Kasumi-1 (cell line): ENCODE measurements around the gene STARD13.

Experiments used
- DNase-seq, 2 experiments: peaks; one replicate each; lab custom pipeline; 2025; lab: John Stamatoyannopoulos, UW

STARD13 gene

DNA sequence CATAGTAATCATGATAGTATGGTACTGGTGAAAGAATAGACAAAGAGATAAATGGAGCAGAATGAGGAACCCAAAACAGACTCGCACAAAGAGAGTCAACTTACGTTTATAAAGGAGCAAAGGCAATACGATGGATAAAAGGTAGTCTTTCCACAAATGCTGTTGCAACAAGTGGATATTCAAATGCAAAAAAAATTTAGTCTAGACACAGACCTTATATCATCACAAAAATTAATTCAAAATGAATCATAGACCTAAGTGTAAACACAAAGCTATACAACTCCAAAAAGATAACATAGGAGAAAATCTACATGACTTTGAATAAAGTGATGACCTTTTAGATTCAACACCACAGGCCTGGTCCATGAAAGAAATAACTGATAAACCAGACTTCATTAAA is 137.7 kb downstream of the STARD13 start:
- no peak for DNase-seq

DNA sequence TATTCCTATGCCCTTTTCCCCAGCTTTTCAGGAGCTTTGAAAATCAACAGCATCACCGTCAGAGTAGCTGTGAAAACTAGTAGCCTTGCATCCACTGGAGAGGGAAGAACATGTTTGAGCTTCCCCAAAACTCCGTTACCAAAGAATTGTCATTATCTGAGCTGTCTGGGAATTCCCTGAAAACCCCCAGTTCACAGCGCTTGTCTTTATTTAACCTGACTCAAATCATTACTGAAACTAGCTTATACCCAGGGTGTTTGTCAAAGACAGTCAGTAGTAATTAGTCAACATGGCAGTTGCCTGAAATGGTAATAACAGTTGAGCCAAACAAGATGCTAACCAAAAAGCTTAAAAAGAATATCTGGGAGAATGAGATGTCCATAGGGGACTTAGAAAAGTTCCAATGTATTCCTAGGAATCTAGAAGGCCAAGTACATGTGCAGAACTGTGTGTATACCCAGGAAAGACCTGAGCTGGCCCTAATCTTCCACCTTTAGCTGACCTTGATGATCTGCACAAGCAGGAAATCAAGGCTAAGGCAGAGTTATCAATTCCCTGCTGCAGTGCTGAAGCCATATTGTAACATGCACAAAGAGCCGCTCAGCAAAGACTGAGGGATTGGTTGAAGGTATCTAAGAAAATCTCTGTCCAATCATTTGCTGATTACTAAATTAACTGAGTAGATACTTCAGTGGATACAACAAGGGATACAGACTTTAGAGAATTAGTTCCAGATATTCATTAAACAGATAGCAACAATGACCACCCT is 138.5 kb downstream of the STARD13 start:
- DNase-seq, result no peak

GRCh38 chr13:33145667-33146066 is 139.9 kb downstream of the STARD13 start:
- DNase-seq, result no peak

DNA sequence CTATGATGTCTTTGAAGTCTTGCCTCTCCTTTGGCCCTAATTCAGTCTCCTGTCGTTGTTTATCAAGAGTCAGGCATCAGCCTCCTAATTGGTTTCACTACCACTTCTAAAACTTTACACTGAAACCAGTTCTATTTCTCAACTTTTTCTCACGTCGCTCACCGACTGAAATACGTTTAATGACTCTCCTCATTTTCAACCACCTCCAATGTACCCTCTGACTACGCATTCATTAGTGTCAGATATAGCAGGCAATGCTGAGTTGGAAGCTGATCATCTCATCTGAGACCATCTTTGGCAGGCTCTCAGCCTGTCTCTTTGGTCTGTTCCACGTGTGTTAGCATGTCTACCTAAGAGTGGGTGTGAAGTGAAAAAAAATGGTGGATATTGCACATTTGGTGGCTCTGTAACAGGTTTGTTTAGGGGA is 141.2 kb downstream of the STARD13 start:
- DNase-seq, result no peak

- no peak for DNase-seq
Measured at GRCh38 chr13:33139780-33140535, 145.6 kb downstream of the STARD13 start.

DNA sequence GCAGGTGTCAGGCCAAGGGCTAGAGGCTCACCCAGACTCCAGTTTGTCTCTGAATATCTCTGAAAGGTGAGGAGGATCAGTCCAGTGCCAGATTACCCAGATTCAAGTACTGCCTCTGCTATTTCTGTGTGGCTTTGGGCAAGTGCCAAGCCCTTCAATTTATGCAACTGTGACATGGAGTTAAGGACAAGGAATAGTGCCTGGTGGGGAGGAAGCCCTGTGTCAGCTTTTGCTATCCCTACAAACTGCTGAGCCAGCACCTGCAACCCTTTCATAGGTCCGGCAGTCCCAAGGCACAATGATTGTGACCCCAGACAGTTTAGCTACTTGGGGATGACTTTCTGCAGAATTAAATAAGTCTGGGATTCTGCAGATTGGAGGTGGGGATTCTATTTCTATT is 146.4 kb downstream of the STARD13 start:
- no peak for DNase-seq

DNA sequence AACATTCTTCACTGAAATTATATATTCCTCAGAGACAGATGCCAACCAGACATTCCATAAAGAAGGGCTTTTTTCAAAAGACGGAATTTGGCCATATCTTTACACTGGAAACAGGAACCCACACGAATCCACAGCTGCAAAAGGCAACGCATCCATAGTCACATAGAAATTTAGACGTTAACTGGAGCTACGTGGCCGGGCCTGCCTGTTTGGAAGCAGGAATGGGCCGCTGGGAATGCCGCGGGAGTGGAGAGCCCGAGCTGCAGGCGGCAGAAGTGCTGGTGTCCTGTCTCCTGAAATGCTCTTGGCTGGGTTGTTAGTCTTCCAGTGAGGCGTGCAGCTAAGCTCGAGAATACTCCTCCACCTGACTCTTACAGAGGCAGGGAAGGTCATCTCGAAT is 147.1 kb downstream of the STARD13 start:
- no peak for DNase-seq

DNA sequence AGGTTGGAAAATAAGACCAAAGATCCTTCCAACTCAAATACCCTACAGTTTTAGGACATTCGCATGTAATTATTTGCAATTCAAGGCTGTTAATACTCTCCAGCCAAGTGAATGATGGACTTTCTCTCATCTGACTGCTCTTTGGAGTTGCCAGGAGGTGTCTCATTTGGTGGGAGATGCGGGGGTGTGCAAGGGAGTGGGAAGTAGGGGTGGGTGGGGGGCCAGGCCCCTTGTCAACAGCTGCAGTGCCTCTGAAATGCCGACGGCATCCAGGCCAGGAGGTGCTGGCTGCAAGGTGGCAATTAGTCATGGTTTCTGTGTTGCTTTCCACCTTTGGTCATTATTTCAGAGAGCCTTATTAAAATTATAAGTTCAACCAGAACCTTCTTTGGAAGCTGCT is 147.8 kb downstream of the STARD13 start:
- no peak for DNase-seq

DNA sequence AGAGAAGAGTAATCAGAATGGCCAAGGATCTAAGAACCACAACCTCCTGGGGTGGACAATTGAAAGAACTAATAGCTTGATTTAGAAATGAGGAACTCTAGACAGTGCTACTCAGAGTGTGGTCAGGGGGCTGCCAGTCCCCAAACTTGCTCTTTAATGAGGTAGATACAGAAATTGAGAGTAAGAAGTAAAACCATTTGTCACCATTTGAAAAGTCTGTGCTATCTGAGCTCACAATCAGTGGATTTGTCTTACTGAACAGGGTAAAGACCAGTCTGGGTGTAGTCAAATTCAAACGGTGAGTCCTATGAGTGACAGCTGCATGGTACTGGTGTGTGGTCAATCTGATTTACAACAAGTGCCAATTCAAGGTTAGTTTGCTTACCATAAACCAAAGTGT is 150.5 kb downstream of the STARD13 start:
- no peak for DNase-seq

GRCh38 chr13:33134213-33134612 is 151.3 kb downstream of the STARD13 start:
- no peak for DNase-seq

DNA sequence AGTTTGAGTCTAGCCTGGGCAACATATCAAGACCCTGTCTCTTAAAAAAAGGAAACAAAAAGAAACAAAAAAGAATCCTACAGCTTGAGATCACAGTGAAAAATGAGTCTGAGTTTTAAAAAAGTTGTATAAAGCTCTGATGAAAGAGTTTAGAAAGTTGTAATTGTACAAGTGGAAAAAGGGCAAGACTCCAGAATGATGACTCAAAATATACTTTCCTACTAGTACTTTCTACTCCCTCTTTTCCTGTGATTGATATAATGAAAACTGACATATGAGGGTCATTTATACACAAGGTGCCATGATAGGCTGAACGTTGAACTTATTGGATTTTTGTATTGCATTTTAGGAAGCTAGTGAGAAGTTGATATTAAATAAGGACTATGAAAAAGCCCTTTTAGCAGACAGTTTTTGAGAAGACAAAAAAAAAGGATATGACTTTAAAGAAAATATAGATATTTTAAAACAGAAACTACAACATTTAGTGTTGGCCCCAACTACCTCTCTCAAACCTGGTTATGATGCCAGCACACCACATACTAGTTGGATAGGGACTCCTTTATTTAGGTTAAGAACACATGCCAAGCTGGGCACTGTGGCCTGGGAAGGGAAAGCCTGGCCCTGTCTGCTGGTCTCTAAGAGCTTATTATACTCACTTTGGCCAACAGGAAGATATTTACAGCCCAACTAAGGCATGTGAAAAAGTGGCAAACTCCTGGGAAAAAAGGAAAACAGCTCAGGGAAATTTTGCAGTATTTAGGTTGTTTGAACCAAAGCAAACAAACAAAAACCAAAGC is 152.7 kb downstream of the STARD13 start:
- DNase-seq, result no peak

DNA sequence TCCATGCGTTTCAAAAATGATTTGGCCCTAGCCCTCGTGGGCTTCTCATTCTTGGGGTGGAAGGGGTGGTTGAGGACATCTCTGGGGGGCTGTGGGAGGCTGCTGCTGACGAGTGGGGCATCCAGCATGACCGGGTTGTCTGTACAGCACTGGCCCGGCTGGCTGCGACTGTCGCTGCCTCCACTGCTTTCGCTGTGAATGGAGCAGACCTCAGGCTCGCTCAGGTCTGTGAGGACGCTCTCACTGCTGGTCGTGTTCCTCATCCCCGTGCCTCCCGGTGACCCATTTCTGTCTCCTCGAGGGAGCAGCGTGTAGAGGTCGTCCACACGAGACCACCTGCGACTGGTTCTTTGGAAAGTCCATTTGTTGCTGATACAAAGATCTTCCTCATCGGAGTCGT is 155.7 kb downstream of the STARD13 start:
- DNase-seq, result no peak

GRCh38 chr13:33129094-33129832 is 156.3 kb downstream of the STARD13 start:
- DNase-seq, result no peak

- no peak for DNase-seq
Measured at GRCh38 chr13:33128134-33128533, 157.4 kb downstream of the STARD13 start.

DNA sequence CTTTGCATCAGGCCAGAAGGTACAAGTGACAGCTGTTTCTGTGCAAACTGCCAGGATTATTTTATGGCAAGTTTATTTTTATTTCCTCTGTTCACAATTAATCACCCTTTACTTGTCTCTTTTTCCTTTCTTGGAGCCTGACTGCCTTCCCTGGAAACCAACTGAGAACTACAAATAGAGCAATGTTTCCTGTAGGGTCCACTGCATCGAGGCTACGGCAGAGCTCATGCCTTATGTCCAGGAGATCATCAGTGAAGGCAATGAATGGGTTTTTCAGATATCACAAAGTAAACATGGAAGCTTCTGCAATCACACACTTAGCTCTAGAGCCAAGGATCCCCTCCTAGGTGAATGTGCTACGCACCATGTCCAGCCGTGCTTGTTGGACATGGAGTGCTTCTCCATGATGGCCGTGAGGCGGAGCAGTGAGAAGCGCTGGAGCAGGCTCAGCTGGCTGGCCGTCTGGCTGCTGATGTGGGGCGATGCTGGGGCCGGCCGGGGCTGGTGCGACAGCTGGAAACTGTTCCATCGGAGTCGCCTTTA is 158.5 kb downstream of the STARD13 start:
- no peak for DNase-seq

DNA sequence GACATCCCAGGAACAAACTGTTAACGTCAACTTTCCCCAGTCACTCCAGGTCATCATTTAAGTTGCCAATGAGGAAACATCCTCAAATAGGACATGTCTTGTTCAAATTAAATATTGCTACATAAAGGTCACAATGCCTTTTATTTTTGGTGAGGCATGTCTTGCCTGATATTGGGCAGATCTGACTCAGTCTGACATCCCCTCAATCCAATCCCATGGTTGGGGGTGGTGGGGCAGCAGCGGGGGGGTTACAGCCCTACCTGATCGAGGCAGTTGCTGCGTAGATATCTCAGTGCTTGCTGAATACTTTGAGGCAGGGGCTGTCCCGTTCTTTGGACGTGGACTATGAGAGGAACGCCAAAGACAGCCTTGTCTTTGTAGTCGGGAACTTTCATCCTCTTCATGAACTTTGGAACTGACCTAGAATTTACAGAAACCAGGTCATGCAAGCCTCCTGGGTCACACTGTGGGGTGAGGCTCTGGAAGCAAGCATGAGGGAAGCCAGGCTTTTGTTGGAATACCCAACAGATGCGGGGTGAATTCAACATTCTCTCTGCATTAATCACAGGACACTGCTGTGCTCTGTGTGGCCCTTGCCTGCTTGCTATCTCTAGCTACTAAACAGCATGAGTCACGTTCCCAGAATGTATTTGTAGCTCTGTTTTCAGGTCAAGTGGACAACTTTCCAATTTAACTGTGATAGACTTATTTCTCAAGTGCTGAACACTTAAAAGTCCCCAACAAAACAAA is 159.6 kb downstream of the STARD13 start:
- no peak for DNase-seq

DNA sequence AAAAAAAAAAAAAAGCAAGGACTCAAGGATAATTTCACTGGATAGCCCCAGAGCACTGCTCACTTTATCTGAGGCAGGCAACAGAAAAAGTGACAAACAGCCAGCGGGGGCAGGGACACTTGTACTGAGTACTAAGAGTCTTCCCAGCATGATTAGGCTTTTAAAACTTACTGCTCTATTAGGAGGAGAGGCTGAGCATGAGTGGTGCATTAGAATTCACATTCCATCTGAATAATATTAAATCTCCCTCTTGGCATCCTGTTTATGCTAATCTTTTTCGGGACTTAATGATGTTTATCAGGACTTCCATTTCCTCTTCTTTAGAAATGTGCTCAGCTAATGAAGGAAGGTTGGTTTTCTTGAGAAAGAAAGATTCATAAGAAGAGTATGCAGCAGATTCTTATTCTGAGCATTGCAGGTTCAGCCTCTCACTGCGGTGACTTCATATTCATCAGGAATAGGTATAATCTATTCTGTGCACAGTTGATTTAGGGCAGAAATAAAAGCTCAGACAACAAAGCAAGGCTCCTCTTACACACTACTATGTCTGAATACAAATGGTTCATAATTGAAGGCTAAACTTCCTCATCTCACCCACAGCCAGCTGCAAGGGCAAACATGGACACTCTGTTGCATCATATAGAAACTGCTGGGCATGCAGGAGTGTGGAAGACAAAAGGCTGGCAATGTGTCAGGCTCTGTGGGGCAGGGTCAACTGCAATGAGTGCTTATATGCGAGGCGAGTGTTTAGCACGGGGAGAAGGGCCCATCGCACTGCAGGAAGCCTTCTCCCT is 162.3 kb downstream of the STARD13 start:
- DNase-seq, result peak in 1 of 2 experiments; percentile 1

DNA sequence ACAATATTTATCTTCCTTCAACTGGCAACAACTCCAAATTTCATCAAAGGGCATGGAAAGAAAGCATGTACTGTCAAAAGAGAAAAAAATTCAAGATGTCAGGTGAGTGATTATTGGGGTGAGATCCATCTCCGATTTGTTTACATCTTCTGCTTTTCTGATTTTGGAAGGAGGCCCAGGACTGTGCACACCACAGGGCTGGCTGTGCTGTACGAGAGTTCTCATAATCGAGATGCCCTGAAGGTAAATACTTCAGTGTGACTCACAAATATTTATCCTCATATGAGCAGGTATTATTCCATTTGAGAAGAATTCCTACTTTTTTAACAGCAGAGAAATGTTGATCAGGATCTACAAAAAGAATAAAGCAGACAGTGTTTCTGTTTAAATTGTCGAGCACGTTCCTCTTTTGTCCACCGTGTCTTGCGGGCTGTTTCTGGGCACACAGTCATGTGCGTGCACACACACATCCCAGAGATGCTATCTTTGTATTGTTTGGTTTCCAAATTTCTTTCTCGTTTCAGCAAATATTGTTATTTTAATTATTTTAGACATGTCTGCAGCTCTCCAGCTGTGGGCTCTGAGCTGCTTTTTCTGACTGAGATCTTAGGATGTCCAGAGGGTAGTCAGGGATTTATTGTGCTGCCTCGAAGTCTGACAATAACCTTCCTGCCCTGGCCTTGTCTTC is 165.6 kb downstream of the STARD13 start:
- DNase-seq, result no peak

- DNase-seq, result no peak
Measured at GRCh38 chr13:33119022-33119781, 166.4 kb downstream of the STARD13 start.
